Measurements from ENCODE around the gene DNAJC16. TPM values are rescaled to one million over a fixed set of nuclear protein-coding genes. Genes with fewer than 3 reads are reported as not detected.

DNAJC16 gene
- total RNA-seq, 3 donors from 2014 or later: 12.1 to 13.7 (median 13.2) TPM

GRCh38 chr1:15624133-15624714, 97.6 kb downstream of the DNAJC16 start:
- Mint-ChIP-seq H3K4me1 (ENCODE audit: low read depth) (peaks cover 66% of the 10 kb centered on the region), H3K9me3 (no peaks in the 10 kb centered on the region), H3K4me3 (no peak overlapping the region), H3K36me3 (ENCODE audit: insufficient read depth) (peaks cover 21% of the 10 kb centered on the region), H3K27me3 (ENCODE audit: low read depth) (no peaks in the 10 kb centered on the region)
- DNase-seq (no peak), ATAC-seq (no peak)

GRCh38 chr1:15625056-15625917, 98.6 kb downstream of the DNAJC16 start:
- H3K4me3 Mint-ChIP-seq: no peak overlapping the region
- no peaks in the 10 kb centered on the region for H3K9me3 Mint-ChIP-seq
- peaks cover 58% of the 10 kb centered on the region for H3K4me1 Mint-ChIP-seq (ENCODE audit: low read depth)
- H3K27me3 Mint-ChIP-seq (ENCODE audit: low read depth): no peaks in the 10 kb centered on the region
- no peak for ATAC-seq
- H3K36me3 Mint-ChIP-seq (ENCODE audit: insufficient read depth): peaks cover 26% of the 10 kb centered on the region
- DNase-seq: no peak

Other genes starting within 250 kb of the DNAJC16 start
- 10 to 100 TPM; 79.5 to 81.7 (median 80.0) TPM for gene EFHD2, start 117.0 kb upstream of the DNAJC16 start, total RNA-seq
- 1 to 10 TPM; 1.4 to 2.6 (median 1.5) TPM for gene CTRC, start 88.4 kb upstream of the DNAJC16 start, total RNA-seq
- gene CELA2A, start 70.1 kb upstream of the DNAJC16 start, total RNA-seq: under 1 TPM; 0.52 to 0.83 (median 0.53) TPM
- gene CELA2B, start 50.7 kb upstream of the DNAJC16 start, total RNA-seq: under 1 TPM in 1 of 3 donors, not detected in 2; 0.41 TPM
- gene CASP9, start 2.6 kb upstream of the DNAJC16 start, total RNA-seq: 1 to 10 TPM; 4.8 to 6.3 (median 6.3) TPM
- 10 to 100 TPM; 21.2 to 23.1 (median 22.8) TPM for gene AGMAT, start 58.2 kb downstream of the DNAJC16 start, total RNA-seq
- 10 to 100 TPM; 50.1 to 65.4 (median 58.2) TPM for gene DDI2, start 90.6 kb downstream of the DNAJC16 start, total RNA-seq
- 10 to 100 TPM; 58.1 to 67.5 (median 62.1) TPM for gene PLEKHM2, start 157.5 kb downstream of the DNAJC16 start, total RNA-seq
- gene SLC25A34, start 209.4 kb downstream of the DNAJC16 start, total RNA-seq: 1 to 10 TPM; 1.1 to 2.8 (median 1.4) TPM
- gene TMEM82, start 215.7 kb downstream of the DNAJC16 start, total RNA-seq: not detected
- under 1 TPM; 0.16 to 0.48 (median 0.16) TPM for gene FBLIM1, start 231.9 kb downstream of the DNAJC16 start, total RNA-seq